GM12873 (cell line): Measurements from ENCODE around the gene PNMA8B.

Experiments
- CTCF ChIP-seq: IDR thresholded peaks from 2 replicates; pipeline ENCODE4 v1.5.1; 2012; ENCODE audit warnings: low read depth, mild to moderate bottlenecking, moderate library complexity, low read length, control low read depth; ENCODE audit not compliant: insufficient read depth; ENCODE audit errors: missing control alignments

Gene PNMA8B

DNA sequence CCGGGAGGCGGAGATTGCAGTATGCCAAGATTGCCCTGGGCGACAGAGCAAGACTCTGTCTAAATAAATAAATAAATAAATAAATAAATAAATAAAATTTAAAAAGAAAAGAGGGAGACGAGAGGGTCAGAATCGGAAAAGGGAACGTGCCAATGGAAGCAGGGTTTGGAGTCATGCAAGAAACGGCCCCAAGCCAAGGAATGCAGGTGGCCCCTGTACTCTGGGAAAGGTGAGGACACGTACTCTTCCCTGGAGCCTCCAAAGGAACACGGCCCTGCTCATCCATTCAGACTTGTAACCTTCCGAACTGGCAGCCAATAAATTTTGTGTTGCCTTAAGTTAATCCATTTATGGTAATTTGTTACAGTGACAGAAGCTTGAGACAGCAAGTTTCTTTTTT is 47.1 kb downstream of the PNMA8B start:
- TF ChIP-seq CTCF, result no peak

DNA sequence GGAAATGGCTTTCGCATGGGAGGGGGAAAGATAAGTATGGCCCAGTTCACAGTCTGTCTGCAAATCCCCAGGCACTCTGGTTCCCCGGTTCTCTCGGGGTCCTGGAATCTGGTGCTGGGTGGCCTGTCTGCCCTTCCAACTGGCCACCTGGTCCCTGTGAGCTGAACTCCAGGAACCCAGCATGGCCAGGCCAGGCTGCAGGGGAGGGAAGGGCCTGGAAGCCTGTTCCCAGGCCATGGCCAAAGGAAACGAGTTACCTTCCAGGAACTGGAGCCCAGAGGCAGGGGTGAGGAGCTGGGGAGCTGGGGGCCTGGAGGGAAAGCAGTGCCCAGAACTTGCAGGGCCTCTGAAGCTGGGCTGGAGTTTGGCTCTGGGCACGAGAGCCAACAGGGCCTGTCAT is 47.8 kb downstream of the PNMA8B start:
- TF ChIP-seq CTCF, result no peak

- TF ChIP-seq CTCF, result no peak
Measured at GRCh38 chr19:46447006-46447405, 48.7 kb downstream of the PNMA8B start.

DNA sequence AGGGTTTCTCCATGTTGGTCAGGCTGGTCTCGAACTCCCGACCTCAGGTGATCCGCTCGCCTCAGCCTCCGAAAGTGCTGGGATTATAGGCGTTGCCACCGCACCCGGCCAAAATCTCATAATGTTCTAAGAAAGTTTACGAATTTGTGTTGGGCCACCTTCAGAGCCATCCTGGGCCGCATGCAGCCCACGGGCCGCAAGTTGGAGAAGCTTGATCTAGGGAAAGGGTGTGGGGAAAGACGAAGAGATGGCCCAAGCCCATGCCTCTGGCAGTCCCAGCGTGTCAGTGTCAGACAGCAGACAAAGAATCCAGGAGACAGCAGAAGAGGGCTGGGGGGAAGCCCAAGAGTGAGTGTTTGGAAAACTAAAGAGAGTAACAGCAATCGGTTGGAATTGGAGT is 49.6 kb downstream of the PNMA8B start:
- TF ChIP-seq CTCF, result no peak

GRCh38 chr19:46442808-46443450 is 52.7 kb downstream of the PNMA8B start:
- TF ChIP-seq CTCF, result no peak

GRCh38 chr19:46441866-46442265 is 53.8 kb downstream of the PNMA8B start:
- TF ChIP-seq CTCF, result no peak
